ENCODE results near the gene NOP16. TPM values are rescaled to one million over a fixed set of nuclear protein-coding genes. Genes with fewer than 3 reads are reported as not detected.

Gene NOP16
- total and polyA plus RNA-seq, 2 donors (not counting 1 experiment from before 2014, with no cell fraction given) = 11.1 to 26.3 TPM

DNA sequence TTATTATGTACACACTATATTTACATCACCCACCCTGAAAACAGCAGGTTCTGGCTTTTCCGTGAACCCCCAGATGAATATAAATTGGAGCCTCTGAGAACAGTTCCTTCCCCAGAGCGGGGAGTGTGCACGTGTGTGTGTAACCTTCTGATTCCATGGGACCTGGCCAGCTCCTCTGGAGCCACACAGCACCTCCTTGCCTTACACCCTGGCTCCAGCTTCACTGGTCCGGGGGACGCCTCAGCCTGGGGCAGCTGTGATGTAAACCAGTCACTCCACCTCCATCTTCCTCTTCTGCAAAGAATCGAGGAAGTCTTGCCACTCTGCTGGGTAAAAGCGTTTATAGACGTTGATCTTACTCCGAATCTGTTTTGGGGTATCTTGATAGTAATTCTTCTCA lies 4.4 kb downstream of the NOP16 start:
- no peak overlapping the region for H3K4me3 ChIP-seq (replicated peaks in 1 of 4; ENCODE audit: control extremely low read depth in 1 of 4, insufficient read depth in 1 of 4, low read depth in 3 of 4, low read length in 4 of 4)
- H3K4me1 ChIP-seq (ENCODE audit: control insufficient read depth, extremely low read depth, insufficient read depth, low read length) = peaks cover 9% of the 10 kb centered on the region
- peaks cover 30% of the 10 kb centered on the region for H3K79me2 ChIP-seq (ENCODE audit: control insufficient read depth, insufficient read depth, low read length)
- H3K27ac ChIP-seq (ENCODE audit: insufficient read depth, low read length) = no peak overlapping the region
- H4K20me1 ChIP-seq (ENCODE audit: control insufficient read depth, extremely low read depth, insufficient read depth, low read length) = no peaks in the 10 kb centered on the region
- TF ChIP-seq, protein P1, sequence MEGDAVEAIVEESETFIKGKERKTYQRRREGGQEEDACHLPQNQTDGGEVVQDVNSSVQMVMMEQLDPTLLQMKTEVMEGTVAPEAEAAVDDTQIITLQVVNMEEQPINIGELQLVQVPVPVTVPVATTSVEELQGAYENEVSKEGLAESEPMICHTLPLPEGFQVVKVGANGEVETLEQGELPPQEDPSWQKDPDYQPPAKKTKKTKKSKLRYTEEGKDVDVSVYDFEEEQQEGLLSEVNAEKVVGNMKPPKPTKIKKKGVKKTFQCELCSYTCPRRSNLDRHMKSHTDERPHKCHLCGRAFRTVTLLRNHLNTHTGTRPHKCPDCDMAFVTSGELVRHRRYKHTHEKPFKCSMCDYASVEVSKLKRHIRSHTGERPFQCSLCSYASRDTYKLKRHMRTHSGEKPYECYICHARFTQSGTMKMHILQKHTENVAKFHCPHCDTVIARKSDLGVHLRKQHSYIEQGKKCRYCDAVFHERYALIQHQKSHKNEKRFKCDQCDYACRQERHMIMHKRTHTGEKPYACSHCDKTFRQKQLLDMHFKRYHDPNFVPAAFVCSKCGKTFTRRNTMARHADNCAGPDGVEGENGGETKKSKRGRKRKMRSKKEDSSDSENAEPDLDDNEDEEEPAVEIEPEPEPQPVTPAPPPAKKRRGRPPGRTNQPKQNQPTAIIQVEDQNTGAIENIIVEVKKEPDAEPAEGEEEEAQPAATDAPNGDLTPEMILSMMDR (conservative IDR thresholded peaks at IDR 0.05 in 1 of 2, IDR thresholded peaks at IDR 0.05 in 1 of 2; ENCODE audit: low read depth in 1 of 2, low read length in 2 of 2) = no peak
- no peak for TF ChIP-seq EZH2 (IDR thresholded peaks at IDR 0.05; ENCODE audit: low read length, missing control alignments)
- peaks cover 16% of the 10 kb centered on the region for H3K36me3 ChIP-seq (ENCODE audit: control insufficient read depth, insufficient read depth, low read length)
- no peaks in the 10 kb centered on the region for H3K27me3 ChIP-seq (ENCODE audit: control insufficient read depth, insufficient read depth, low read length)
- DNase-seq (ENCODE audit: low read depth in 2 of 2) = no peak
- H3K4me2 ChIP-seq (ENCODE audit: extremely low read depth, insufficient read depth, low read length) = no peak overlapping the region
- no peaks in the 10 kb centered on the region for H3K9me3 ChIP-seq (ENCODE audit: control insufficient read depth, insufficient read depth, low read depth, low read length)
- H3K9ac ChIP-seq (ENCODE audit: insufficient read depth, low read length) = no peak overlapping the region
- H2AFZ ChIP-seq (ENCODE audit: low read length) = no peak overlapping the region

DNA sequence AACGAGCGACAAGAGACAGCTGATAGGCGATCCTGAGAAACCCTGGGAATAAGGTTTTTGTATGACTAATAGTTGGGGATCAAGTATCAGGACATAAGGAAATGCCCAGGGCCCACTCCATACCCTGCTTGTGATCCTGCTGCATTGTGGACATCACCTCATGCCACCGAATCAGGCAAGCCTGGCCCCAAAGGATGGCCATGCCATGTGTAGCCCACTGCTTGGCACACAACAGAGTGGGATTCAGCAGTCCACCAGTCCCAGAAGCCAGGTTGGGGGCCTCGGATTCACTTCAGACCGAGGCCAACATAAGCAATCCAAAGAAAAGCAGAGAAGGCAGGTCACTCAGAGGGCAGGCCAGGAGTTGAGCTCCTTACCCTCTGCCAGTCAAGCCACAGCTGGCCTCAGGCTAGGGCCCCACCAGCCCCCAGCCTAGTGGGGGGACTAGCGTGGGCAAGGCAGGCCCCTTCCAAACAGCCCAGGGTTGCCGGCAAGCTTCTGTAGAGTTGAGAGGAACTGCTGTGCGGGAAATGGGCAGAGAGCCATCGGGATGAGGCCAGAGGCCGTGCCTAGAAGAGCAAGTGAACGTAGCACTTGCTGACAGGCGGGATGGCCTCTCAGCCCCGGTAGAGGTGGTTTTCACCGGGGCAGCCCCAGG lies 5.0 kb downstream of the NOP16 start:
- peaks cover 16% of the 10 kb centered on the region for H3K36me3 ChIP-seq (ENCODE audit: control insufficient read depth, insufficient read depth, low read length)
- no peak for DNase-seq (ENCODE audit: low read depth in 2 of 2)
- no peak overlapping the region for H2AFZ ChIP-seq (ENCODE audit: low read length)
- H3K9ac ChIP-seq (ENCODE audit: insufficient read depth, low read length) = no peak overlapping the region
- H4K20me1 ChIP-seq (ENCODE audit: control insufficient read depth, extremely low read depth, insufficient read depth, low read length) = no peaks in the 10 kb centered on the region
- no peak overlapping the region for H3K27ac ChIP-seq (ENCODE audit: insufficient read depth, low read length)
- no peak overlapping the region for H3K4me3 ChIP-seq (replicated peaks in 1 of 4; ENCODE audit: control extremely low read depth in 1 of 4, insufficient read depth in 1 of 4, low read depth in 3 of 4, low read length in 4 of 4)
- peaks cover 30% of the 10 kb centered on the region for H3K79me2 ChIP-seq (ENCODE audit: control insufficient read depth, insufficient read depth, low read length)
- no peak overlapping the region for H3K4me2 ChIP-seq (ENCODE audit: extremely low read depth, insufficient read depth, low read length)
- H3K4me1 ChIP-seq (ENCODE audit: control insufficient read depth, extremely low read depth, insufficient read depth, low read length) = peaks cover 9% of the 10 kb centered on the region
- H3K9me3 ChIP-seq (ENCODE audit: control insufficient read depth, insufficient read depth, low read depth, low read length) = no peaks in the 10 kb centered on the region
- TF ChIP-seq, protein P1 (conservative IDR thresholded peaks at IDR 0.05 in 1 of 2, IDR thresholded peaks at IDR 0.05 in 1 of 2; ENCODE audit: low read depth in 1 of 2, low read length in 2 of 2) = no peak
- TF ChIP-seq EZH2 (IDR thresholded peaks at IDR 0.05; ENCODE audit: low read length, missing control alignments) = no peak
- H3K27me3 ChIP-seq (ENCODE audit: control insufficient read depth, insufficient read depth, low read length) = no peaks in the 10 kb centered on the region

DNA sequence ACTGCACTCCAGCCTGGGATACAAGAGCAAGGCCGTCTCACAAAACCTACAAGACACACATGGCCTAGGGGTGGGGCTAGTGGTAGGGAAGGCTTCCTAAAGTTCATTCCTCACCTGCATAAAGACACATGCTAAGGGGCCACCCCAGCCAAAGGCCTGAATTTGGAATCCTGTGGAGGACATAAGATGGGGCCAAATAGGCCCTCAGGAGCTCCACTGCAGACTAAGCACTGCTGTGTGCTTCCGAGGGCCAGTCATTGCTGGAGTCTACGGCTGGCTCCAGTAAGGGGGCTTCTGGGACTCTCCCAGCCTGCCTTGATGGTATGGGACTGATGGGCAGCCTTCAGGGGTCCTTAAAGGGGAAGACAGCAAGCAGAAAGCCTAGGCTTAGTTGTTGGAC lies 5.7 kb downstream of the NOP16 start:
- peaks cover 9% of the 10 kb centered on the region for H3K4me1 ChIP-seq (ENCODE audit: control insufficient read depth, extremely low read depth, insufficient read depth, low read length)
- no peaks in the 10 kb centered on the region for H3K9me3 ChIP-seq (ENCODE audit: control insufficient read depth, insufficient read depth, low read depth, low read length)
- H3K9ac ChIP-seq (ENCODE audit: insufficient read depth, low read length) = no peak overlapping the region
- no peak overlapping the region for H3K4me2 ChIP-seq (ENCODE audit: extremely low read depth, insufficient read depth, low read length)
- TF ChIP-seq EZH2 (IDR thresholded peaks at IDR 0.05; ENCODE audit: low read length, missing control alignments) = no peak
- TF ChIP-seq, protein P1 (conservative IDR thresholded peaks at IDR 0.05 in 1 of 2, IDR thresholded peaks at IDR 0.05 in 1 of 2; ENCODE audit: low read depth in 1 of 2, low read length in 2 of 2) = no peak
- H3K36me3 ChIP-seq (ENCODE audit: control insufficient read depth, insufficient read depth, low read length) = peaks cover 16% of the 10 kb centered on the region
- no peak overlapping the region for H3K27ac ChIP-seq (ENCODE audit: insufficient read depth, low read length)
- H3K79me2 ChIP-seq (ENCODE audit: control insufficient read depth, insufficient read depth, low read length) = peaks cover 24% of the 10 kb centered on the region
- no peaks in the 10 kb centered on the region for H4K20me1 ChIP-seq (ENCODE audit: control insufficient read depth, extremely low read depth, insufficient read depth, low read length)
- no peak overlapping the region for H2AFZ ChIP-seq (ENCODE audit: low read length)
- no peaks in the 10 kb centered on the region for H3K27me3 ChIP-seq (ENCODE audit: control insufficient read depth, insufficient read depth, low read length)
- H3K4me3 ChIP-seq (replicated peaks in 1 of 4; ENCODE audit: control extremely low read depth in 1 of 4, insufficient read depth in 1 of 4, low read depth in 3 of 4, low read length in 4 of 4) = no peak overlapping the region
- DNase-seq (ENCODE audit: low read depth in 2 of 2) = no peak

Measured in fibroblast of lung (primary cell).